GM12874 (cell line): ENCODE data around the gene ETV4.

Experiments used
- CTCF ChIP-seq: IDR thresholded peaks from 2 replicates; pipeline ENCODE4 v1.5.1; 2011; ENCODE audit warnings: low read depth, mild to moderate bottlenecking, control low read depth, low read length, moderate library complexity; ENCODE audit not compliant: insufficient read depth

The ETV4 gene

GRCh38 chr17:43546319-43547188 is at the start of gene ETV4:
ETV4 (minus strand) TSS chr17:43546340; CDS start chr17:43545617, 723 bp downstream.
- TF ChIP-seq CTCF, result no peak

- no peak for TF ChIP-seq CTCF
These were observed 49.3 kb upstream of the ETV4 start for GRCh38 chr17:43595466-43595865.

- TF ChIP-seq CTCF, result no peak
These were observed 45.8 kb upstream of the ETV4 start for GRCh38 chr17:43591779-43592562.

GRCh38 chr17:43591001-43591400 is 44.9 kb upstream of the ETV4 start:
- no peak for TF ChIP-seq CTCF

- TF ChIP-seq CTCF, result no peak
These were observed 42.7 kb upstream of the ETV4 start for GRCh38 chr17:43588664-43589435.

GRCh38 chr17:43588121-43588520 is 42.0 kb upstream of the ETV4 start:
- no peak for TF ChIP-seq CTCF

GRCh38 chr17:43587647-43588046 is 41.5 kb upstream of the ETV4 start:
- TF ChIP-seq CTCF, result no peak
